PC-9 (cell line): ENCODE results near the gene CNTN5. TPM values are rescaled to one million over a fixed set of nuclear protein-coding genes. Genes with fewer than 3 reads are reported as not detected.
"Not testable (repeated sequence)": the region's sequence is repeated elsewhere in the genome, so short reads cannot be mapped to it uniquely, and the experiment has no call there.

Source experiments
- BruUV-seq: library from RNA; stranded (reverse); fragments of 400-500 nt; replicated peaks from 2 replicates; lab custom pipeline; 2021; lab: Mats Ljungman, UMichigan
- CTCF ChIA-PET: fragments of 300-600 bp; sonication (Branson Sonifier 250); formaldehyde crosslinking; loops from one replicate; lab custom pipeline; 2022; ENCODE audit warnings: antibody characterized with exemption; lab: Charles Lee
- POLR2A ChIA-PET: fragments of 300-600 bp; sonication (Branson Sonifier 250); formaldehyde crosslinking; loops from one replicate; lab custom pipeline; 2022; ENCODE audit warnings: antibody characterized with exemption; ENCODE audit not compliant: unreplicated experiment; lab: Charles Lee
- DNase-seq, 2 experiments: peaks; one replicate each; pipeline versions ENCODE4 v3.0.0 to v3.0.0-alpha.2; 2015 to 2022; ENCODE audit warnings: mixed read lengths in 1 of 2
- H2AFZ ChIP-seq: fragments of 200-600 bp; sonication (generic); 2 replicates; pipeline ENCODE4 v1.8.1; 2017; ENCODE audit warnings: antibody characterized with exemption
- H3F3A ChIP-seq: fragments of 200-600 bp; sonication (generic); 2 replicates; pipeline ENCODE4 v1.8.1; 2017; ENCODE audit warnings: antibody characterized with exemption, mild to moderate bottlenecking, low read depth; ENCODE audit not compliant: insufficient read depth
- H3K27ac ChIP-seq: fragments of 200-600 bp; sonication (generic); 2 replicates; pipeline ENCODE4 v1.6.1; 2016; ENCODE audit warnings: mixed run types
- H3K27me3 ChIP-seq: fragments of 200-600 bp; sonication (generic); 2 replicates; pipeline ENCODE4 v1.6.1; 2016; ENCODE audit warnings: low read depth, mixed run types; ENCODE audit not compliant: insufficient read depth
- H3K36me3 ChIP-seq: fragments of 200-600 bp; sonication (generic); 2 replicates; pipeline ENCODE4 v1.6.1; 2016; ENCODE audit warnings: low read depth, mixed run types
- H3K4me1 ChIP-seq: fragments of 200-600 bp; sonication (generic); replicated peaks from 2 replicates; pipeline ENCODE4 v1.6.1; 2016; ENCODE audit warnings: mixed run types; ENCODE audit not compliant: insufficient read depth
- H3K4me2 ChIP-seq: fragments of 200-600 bp; sonication (generic); 2 replicates; pipeline ENCODE4 v1.6.1; 2017; ENCODE audit warnings: mixed run types
- H3K4me3 ChIP-seq: fragments of 200-600 bp; sonication (generic); 2 replicates; pipeline ENCODE4 v1.6.1; 2016; ENCODE audit warnings: mixed run types
- H3K79me2 ChIP-seq: fragments of 200-600 bp; sonication (generic); 2 replicates; pipeline ENCODE4 v1.6.1; 2017; ENCODE audit warnings: low read depth, mixed run types
- H3K9me2 ChIP-seq: fragments of 200-600 bp; sonication (generic); 2 replicates; pipeline ENCODE4 v1.8.1; 2017; ENCODE audit warnings: mild to moderate bottlenecking; ENCODE audit not compliant: insufficient read depth
- H3K9me3 ChIP-seq: fragments of 200-600 bp; sonication (generic); 2 replicates; pipeline ENCODE4 v1.8.1; 2016; ENCODE audit warnings: low read depth; ENCODE audit not compliant: insufficient read depth
- H4K20me1 ChIP-seq: fragments of 200-600 bp; sonication (generic); 2 replicates; pipeline ENCODE4 v1.8.1; 2017; ENCODE audit not compliant: insufficient read depth
- CTCF ChIP-seq: fragments of 200-600 bp; sonication (generic); conservative IDR thresholded peaks from 2 replicates; pipeline ENCODE4 v1.6.1; 2017; ENCODE audit warnings: mixed run types, antibody characterized with exemption, mild to moderate bottlenecking, moderate library complexity
- EZH2 ChIP-seq: fragments of 200-600 bp; sonication (generic); IDR thresholded peaks from 2 replicates; pipeline ENCODE4 v1.8.0; 2017; ENCODE audit warnings: antibody characterized with exemption, low read depth
- intact Hi-C: fragments of 100-400 bp; cut with micrococcal nuclease; formaldehyde crosslinking; loops from one replicate; pipeline ENCODE4 v1.10.0; 2022; ENCODE audit not compliant: unreplicated experiment
- total RNA-seq: library from RNA; stranded (reverse); gene quantifications from 2 replicates; pipeline ENCODE4 v1.2.3, GENCODE V29; 2021

The CNTN5 gene
- total RNA-seq, 1 experiment from 2014 or later: not detected

GRCh38 chr11:99098258-99098657, 77.5 kb downstream of the CNTN5 start:
- Histone ChIP-seq H3K4me2 (no peak overlapping the region), H2AFZ (no peak overlapping the region), H3K4me3 (no peak overlapping the region), H3K27ac (no peak overlapping the region), H3K27me3 (no peaks in the 10 kb centered on the region), H3K9me2 (no peaks in the 10 kb centered on the region), H3K79me2 (no peaks in the 10 kb centered on the region), H4K20me1 (0 out of 2 replicates have a peak, but pooled peaks cover 4% of the 10 kb centered on the region), H3K4me1 (no peaks in the 10 kb centered on the region), H3K36me3 (no peaks in the 10 kb centered on the region), H3K9me3 (no peaks in the 10 kb centered on the region), H3F3A (no peaks in the 10 kb centered on the region)
- ChIA-PET CTCF (no interaction called here), POLR2A (no interaction called here)
- no peak for DNase-seq
- intact Hi-C loops: no loop called here
- TF ChIP-seq CTCF (no peak), EZH2 (no peak)
- BruUV-seq: no TSS peak

GRCh38 chr11:99098751-99099150, 78.0 kb downstream of the CNTN5 start:
- CTCF ChIA-PET: no interaction called here
- Histone ChIP-seq H3K4me3 (no peak overlapping the region), H4K20me1 (0 out of 2 replicates have a peak, but pooled peaks cover 4% of the 10 kb centered on the region), H3K79me2 (no peaks in the 10 kb centered on the region), H3K4me2 (no peak overlapping the region), H3K9me3 (no peaks in the 10 kb centered on the region), H3K27me3 (no peaks in the 10 kb centered on the region), H3K36me3 (no peaks in the 10 kb centered on the region), H2AFZ (no peak overlapping the region), H3K4me1 (no peaks in the 10 kb centered on the region), H3F3A (no peaks in the 10 kb centered on the region), H3K9me2 (no peaks in the 10 kb centered on the region), H3K27ac (no peak overlapping the region)
- POLR2A ChIA-PET: no interaction called here
- intact Hi-C loops: no loop called here
- no peak for TF ChIP-seq EZH2
- TF ChIP-seq CTCF: no peak
- no TSS peak for BruUV-seq
- DNase-seq: no peak

GRCh38 chr11:99117603-99118002, 96.9 kb downstream of the CNTN5 start:
- Histone ChIP-seq H3K4me1 (no peaks in the 10 kb centered on the region), H4K20me1 (no peaks in the 10 kb centered on the region), H3K79me2 (no peaks in the 10 kb centered on the region), H3K27ac (no peak overlapping the region), H3K36me3 (no peaks in the 10 kb centered on the region), H3K4me2 (no peak overlapping the region), H3K9me2 (no peaks in the 10 kb centered on the region), H3K27me3 (no peaks in the 10 kb centered on the region), H3F3A (no peaks in the 10 kb centered on the region), H2AFZ (no peak overlapping the region), H3K4me3 (no peak overlapping the region), H3K9me3 (no peaks in the 10 kb centered on the region)
- TF ChIP-seq EZH2: no peak
- no peak for TF ChIP-seq CTCF
- POLR2A ChIA-PET: no interaction called here
- no TSS peak for BruUV-seq
- CTCF ChIA-PET: no interaction called here
- intact Hi-C loops: no loop called here
- no peak for DNase-seq

- intact Hi-C loops, H4K20me1 ChIP-seq, H3K27ac ChIP-seq, H2AFZ ChIP-seq, H3K4me3 ChIP-seq, BruUV-seq, H3K9me2 ChIP-seq, H3F3A ChIP-seq, CTCF ChIA-PET, H3K4me2 ChIP-seq, DNase-seq, H3K79me2 ChIP-seq, H3K36me3 ChIP-seq, H3K27me3 ChIP-seq, POLR2A ChIA-PET, H3K4me1 ChIP-seq, H3K9me3 ChIP-seq: not testable (repeated sequence)
Observed at GRCh38 chr11:99133862-99134261, 113.1 kb downstream of the CNTN5 start.
